Suprapubic skin (tissue), 4 donors: ENCODE results near the gene ITPRIPL1.

ENCODE experiments used
- CTCF ChIP-seq, 2 donors: fragments of 200-600 bp in 1 of 2; fragments of 450-650 bp in 1 of 2; sonication (generic) in 1 of 2; IDR thresholded peaks; one replicate each; pipeline ENCODE4 v1.5.1; 2016 to 2019; ENCODE audit warnings: antibody characterized with exemption in 2 of 2, mild to moderate bottlenecking in 1 of 2, moderate library complexity in 1 of 2
- EP300 ChIP-seq: sonication (generic); formaldehyde crosslinking; IDR thresholded peaks from one replicate; pipeline ENCODE4 v1.6.1; 2017; ENCODE audit warnings: antibody characterized with exemption
- POLR2A ChIP-seq, 2 donors: fragments of 450-650 bp; IDR thresholded peaks; one replicate each; pipeline ENCODE4 v1.6.1; 2017; ENCODE audit warnings: antibody characterized with exemption in 2 of 2, mild to moderate bottlenecking in 2 of 2, moderate library complexity in 2 of 2
- POLR2AphosphoS5 ChIP-seq, 3 donors: sonication (generic); formaldehyde crosslinking; IDR thresholded peaks; one replicate each; pipeline ENCODE4 v1.6.1; 2017; ENCODE audit warnings: antibody characterized with exemption in 3 of 3

- TF ChIP-seq CTCF (IDR thresholded peaks at IDR 0.05), result no peak
- TF ChIP-seq POLR2A (IDR thresholded peaks at IDR 0.05), result no peak
- TF ChIP-seq POLR2AphosphoS5 (IDR thresholded peaks at IDR 0.05), result no peak
- TF ChIP-seq EP300, result no peak
Observed at GRCh38 chr2:96276787-96277499, 48.2 kb upstream of the ITPRIPL1 start.
